NCI-H526 (cell line): ENCODE data around the gene UBB.

Source experiments
- DNase-seq, 2 experiments: peaks; one replicate each; lab custom pipeline; 2025; lab: John Stamatoyannopoulos, UW

The UBB gene

DNA sequence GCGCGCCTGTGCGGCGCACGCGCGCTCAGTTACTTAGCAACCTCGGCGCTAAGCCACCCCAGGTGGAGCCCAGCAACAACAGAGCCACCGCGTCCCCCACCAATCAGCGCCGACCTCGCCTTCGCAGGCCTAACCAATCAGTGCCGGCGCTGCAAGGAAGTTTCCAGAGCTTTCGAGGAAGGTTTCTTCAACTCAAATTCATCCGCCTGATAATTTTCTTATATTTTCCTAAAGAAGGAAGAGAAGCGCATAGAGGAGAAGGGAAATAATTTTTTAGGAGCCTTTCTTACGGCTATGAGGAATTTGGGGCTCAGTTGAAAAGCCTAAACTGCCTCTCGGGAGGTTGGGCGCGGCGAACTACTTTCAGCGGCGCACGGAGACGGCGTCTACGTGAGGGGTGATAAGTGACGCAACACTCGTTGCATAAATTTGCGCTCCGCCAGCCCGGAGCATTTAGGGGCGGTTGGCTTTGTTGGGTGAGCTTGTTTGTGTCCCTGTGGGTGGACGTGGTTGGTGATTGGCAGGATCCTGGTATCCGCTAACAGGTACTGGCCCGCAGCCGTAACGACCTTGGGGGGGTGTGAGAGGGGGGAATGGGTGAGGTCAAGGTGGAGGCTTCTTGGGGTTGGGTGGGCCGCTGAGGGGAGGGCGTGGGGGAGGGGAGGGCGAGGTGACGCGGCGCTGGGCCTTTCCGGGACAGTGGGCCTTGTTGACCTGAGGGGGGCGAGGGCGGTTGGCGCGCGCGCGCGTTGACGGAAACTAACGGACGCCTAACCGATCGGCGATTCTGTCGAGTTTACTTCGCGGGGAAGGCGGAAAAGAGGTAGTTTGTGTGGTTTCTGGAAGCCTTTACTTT lies at the start of gene UBB:
Gene UBB (plus strand): TSS at position 452 of the 856 bp plus-strand sequence. CDS start 817 bp downstream, outside the sequence.
- peak; percentile 89 to 94 for DNase-seq

DNA sequence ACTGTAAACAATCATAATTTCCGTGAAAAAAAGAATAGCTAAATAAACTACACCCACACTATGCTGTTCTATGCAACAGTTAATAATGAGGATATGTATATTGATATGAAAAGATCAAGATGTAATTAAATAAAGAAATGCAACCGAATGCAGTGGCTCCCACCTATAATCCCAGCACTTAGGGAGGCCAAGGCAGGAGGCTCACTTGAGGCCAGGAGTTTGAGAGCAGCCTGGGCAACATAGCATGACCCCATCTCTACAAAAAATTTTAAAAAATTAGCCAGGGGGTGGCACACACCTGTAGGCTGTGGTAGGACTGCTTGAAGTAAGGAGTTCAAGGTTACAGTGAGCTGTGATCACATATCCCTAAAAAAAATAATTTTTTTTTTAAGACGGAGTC lies 42.5 kb upstream of the UBB start:
- no peak for DNase-seq

DNA sequence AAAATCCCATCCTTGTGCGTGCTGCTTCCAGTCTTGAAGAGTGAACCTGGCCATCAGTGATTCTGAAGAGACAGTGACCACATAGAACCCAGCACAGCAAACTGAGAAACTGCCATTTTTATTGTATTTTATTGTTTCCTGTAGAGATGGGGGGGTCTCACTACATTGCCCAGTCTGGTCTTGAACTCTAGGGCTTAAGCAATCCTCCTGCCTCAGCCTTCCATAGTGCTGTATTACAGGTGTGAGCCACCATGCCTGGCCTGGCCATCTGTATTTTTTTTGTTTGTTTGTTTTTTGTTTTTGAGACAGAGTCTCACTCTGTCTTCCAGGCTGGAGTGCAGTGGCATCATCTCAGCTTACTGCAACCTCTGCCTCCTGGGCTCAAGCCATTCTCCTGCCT lies 41.5 kb upstream of the UBB start:
- no peak for DNase-seq

DNA sequence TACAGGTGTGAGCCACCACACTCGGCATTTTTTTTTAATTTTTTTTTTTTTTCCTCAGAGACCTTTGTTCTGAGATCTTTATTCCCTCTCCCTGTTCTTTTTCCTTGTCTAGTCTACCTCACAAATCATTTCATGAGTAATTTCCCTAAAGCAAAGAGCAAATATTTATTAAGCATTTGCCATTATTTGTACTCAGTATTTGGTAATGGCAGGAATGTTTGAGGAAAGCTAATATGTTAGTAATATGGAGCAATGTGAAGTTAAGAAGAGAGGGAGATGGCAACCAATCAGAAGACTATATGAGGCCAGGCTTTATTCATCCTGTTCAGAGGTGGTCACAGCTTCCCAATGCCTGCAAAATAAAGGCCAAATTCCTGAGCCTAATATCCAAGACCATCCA lies 40.9 kb upstream of the UBB start:
- DNase-seq = no peak

DNA sequence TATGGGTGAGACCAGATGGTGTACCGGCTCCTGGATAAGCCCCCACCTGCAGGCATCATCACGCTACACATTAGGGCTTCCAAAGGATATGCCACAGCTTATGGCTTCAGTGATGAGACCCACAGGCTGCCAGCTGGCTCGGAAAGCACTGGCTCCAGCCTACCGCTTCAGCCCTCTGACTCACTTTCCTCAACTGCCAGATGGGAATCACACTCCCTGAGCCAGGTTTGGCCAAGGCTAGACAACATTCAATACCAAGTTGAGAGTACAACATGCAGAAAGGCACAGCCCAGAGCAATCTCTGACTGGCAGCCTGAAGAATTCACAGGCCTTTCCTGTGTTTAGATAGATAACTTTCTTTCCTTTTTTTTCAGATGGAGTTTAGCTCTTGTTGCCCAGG lies 37.9 kb upstream of the UBB start:
- no peak for DNase-seq

DNA sequence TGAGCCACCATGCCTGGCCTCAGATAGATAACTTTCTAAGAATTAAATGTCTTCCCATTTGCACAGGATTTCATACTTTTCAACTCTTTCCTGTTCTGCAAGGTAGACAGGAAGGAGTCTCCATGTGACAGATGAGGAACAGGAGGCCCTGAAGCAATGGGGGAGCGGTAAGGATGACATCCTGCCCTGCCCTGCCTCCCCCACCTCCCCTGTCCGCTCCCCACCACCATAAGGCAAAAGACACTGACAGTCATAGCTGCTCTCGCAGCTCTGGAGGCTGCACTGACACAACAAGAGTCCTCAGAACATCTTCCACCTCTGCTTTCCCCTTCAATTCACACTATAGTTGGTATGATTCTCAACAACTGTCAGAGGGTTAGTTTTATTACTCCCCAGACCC lies 37.3 kb upstream of the UBB start:
- no peak for DNase-seq

DNA sequence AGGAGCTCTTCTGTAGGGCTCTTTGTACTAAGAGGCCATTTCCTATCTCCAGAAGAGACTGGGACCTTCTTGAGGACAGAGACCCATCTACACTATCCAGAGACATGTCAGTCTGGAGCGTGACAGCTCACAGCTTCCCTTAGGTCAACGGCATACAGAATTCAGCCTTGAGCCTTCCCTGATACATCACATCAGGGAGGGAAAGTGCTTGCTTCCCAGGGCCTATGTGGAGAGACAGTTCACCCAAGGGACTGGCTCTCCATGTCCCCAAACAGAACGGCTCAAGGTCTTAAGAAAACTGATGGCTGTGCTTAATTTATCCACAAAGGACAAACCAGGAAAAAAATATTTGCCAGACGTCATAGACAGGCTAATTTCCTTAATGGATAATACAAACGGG lies 35.3 kb upstream of the UBB start:
- no peak for DNase-seq

DNA sequence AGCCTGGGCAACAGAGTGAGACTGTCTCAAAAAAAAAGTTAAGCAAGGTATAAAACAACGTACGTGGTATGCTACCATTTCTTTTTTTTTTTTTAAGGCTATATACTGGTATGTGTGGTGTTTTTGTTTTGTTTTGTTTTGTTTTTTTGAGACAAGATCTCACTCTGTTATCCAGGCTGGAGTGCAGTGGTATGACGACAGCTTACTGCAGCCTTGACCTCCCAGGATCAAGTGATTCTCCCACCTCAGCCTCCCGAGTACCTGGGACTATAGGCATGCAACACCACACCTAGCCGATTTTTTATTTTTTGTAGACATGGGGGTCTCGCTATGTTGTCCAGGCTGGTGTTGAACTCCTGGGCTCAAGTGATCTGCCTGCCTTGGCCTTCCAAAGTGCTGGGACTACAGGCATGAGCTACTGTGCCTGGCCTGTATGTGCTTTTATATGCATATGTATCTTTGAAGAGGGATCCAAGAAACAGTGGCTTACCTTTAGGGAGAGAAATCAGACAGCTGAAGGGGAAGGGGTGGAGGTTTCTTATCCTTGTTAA lies 34.1 kb upstream of the UBB start:
- no peak for DNase-seq

DNA sequence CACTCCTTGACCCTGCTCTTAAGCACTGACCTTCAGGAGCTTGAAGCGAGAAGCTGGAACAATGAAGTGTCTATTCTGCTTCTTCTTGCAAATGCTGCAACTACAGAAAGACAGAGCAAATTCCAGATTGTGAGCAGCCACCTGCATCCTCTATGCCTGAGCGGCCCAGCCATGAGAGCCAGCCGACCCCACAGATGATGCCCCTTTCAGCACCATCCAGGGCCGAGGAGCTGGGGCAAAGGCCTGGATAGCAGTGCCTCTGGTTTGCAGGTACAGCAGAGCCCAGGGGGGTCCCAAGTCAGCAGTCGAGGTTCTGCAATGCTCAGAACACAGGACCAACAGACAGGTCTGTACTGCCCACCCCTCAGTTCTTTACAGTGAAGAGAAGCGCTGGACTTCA lies 32.3 kb upstream of the UBB start:
- DNase-seq = no peak

DNA sequence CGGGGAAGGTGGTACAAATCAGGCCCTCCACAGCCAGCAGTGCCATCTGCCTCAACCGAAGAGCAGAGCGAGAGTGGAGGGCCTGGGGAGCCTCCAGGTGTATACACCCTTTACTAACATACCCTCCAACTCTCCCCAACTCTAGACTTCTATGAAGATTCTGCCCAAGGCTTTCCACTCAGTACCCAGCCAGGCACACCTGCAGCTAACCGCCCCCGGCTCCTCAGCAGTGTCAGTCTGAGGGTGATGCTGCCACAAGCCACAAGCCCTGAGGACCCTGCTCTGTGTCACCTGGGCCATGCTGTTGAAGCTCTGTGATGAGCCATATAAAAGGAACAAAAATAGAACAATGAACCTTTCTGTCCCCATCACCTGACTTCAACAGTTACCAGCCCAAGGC lies 31.5 kb upstream of the UBB start:
- no peak for DNase-seq

DNA sequence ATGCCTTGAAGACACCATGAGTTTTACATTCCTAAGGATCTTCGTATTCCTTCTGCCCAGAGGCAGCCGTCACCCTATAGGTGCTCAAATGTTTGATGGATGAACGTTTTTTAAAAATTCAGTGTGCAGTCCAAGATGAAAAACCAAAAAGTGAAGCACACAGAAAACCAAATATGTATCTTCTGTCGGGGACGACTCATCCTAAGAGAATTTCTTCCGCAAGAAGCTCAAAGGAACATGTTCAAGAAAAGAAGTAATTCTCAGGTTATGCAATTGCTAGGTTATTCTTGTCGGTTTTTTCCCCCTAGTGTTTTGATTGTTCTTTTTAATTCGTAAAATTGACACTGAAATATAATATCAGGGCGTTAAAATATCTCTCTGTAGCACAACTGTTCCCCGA lies 29.1 kb upstream of the UBB start:
- DNase-seq = no peak

DNA sequence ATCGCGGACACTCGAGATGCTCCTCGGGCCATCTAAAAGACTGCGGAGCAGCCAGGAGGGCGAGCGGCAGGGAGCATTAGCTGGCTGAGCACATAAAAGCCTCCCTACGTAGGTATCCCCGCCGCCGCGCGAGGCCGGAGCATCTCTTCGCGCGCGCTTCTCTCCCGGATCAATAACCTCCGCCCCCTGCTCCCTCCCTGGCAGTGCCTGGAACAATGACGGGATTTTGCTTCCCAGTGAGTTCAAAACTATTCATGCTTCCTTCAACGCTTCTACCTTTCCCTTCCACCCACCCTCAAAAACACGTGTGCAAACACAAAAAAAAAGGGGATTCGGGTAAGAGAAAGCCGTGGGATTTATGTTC lies 28.6 kb upstream of the UBB start:
- DNase-seq = peak; percentile 42 to 67

DNA sequence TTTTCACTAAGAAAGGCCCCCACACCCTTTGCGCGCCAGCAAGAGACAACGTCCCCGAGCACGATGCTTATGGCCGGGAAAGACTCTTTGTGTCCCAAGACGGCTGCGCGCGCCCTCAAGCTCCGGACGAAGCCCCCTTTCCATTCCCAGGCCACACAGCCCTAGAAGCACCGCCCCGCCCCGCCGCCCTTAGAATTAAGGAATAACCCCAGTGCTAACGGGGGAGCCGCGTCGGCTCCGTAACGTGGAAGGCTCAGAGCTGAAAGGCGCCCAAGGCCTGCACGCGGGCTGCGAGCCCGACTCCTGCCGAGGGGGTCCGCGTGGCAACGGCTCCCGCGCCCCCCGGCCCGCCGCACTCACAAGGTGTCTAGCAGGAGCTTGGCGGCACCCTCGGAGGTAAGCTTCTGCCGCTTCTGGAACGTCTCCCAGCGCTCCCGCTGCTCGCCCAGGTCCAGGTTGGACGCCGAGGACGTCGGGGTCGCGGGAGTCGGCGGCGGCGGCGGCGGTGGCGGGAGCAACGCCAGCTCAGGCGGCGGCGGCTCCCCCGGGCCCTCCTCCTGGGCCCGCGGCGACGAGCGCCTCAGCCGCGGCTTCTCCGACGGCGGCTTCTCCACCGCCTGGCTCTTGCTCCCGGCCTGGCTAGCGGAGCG lies 28.1 kb upstream of the UBB start:
- peak; percentile 42 to 68 for DNase-seq

DNA sequence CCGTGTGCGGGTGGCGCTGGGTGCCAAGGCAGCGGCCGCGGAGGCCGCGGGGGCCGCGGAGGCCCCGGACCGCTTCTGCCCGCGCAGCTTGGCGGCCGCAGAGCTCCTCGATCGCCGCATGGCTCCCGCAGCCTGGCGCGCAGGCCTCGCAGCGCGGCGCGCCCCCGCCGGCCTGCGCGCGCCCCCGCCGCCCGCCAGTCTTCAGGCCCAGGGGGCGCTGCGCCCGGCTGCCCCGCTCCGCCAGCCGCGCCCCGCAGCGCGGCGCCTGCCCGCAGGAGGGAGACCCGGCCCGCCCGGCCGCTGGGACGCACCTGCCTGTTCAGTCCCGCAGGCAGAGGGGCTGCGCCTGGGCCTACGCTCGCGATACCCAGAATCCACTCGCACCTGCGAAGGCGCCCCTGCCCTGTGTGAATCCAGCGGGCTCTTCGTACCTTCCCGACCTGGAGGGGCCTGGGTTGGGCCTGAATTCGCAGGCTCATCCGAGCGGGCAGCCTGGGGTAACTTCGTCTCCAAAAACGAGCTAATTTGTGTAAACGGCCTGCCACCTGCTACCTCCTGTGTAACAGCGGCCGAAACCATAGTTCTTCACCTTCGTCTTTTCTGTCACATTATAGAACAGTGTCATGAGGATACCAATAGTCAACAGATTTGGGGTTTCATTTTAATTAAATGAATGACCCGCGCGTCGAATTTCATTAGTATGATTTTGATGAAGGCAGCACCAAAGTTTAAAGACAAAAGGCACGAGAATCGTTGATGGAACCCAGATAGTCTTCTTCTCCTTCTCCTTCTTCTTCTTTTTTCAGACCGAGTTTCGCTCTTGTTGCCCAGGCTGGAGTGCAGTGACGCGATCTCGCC lies 27.3 kb upstream of the UBB start, which contains the start of gene CENPV:
Gene CENPV (minus strand): TSS at position 153 of the 858 bp plus-strand sequence. CDS start 33 bp downstream, at position 120.
- peak; percentile 41 to 87 for DNase-seq

DNA sequence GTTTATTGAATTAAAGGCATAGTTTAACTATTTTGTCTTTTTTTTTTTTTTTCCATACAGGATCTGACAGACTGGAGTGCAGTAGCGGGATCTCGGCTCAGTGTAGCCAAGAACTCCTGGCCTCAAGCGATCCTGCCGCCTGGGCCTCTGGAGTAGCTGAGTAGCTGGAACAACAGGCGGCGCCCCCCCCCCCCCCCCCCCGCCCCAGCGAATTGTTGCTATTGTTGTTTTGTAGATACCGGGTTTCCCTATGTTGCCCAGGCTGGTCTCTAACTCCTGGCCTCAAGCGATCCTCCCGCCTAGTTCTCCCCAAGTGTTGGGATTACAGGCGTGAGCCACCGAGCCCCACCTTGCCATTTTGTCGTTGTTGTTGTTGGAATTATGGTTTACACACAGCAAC lies 26.3 kb upstream of the UBB start:
- DNase-seq = no peak

DNA sequence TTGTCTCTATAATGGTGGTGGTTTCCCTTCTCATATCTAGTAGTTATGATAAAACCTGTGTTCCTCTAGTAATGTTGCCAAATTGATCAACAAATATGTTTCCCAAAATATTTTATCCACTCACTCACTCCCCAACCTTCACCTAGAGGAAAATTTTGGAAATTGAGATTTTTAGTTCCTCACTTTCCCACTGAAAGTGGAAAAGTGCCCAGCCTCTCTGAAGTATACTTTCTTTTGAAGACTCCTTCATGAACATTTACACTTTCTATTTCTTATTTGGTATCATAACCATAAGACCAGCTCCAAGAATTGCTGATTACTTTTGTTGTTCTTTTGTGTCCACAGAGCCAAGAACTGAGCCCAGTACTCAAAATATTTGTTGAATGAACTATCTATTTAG lies 22.5 kb upstream of the UBB start:
- no peak for DNase-seq

DNA sequence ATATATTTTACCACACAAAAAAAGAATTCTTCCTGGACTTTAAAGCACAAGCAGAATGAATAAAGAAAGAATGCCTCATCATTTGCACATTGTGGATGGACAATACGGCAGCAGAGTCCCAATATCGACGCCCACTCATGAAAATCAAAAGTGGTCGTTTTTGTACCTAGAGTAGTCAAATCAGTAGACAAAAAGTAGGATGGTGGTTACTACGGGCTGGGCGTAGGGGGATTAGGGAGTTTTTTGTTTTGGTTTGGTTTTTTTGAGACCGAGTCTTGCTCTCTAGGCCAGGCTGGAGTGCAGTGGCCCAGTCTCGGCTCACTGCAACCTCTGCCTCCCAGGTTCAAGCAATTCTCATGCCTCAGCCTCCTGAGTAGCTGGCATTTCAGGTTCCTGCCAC lies 19.0 kb upstream of the UBB start:
- DNase-seq = no peak

DNA sequence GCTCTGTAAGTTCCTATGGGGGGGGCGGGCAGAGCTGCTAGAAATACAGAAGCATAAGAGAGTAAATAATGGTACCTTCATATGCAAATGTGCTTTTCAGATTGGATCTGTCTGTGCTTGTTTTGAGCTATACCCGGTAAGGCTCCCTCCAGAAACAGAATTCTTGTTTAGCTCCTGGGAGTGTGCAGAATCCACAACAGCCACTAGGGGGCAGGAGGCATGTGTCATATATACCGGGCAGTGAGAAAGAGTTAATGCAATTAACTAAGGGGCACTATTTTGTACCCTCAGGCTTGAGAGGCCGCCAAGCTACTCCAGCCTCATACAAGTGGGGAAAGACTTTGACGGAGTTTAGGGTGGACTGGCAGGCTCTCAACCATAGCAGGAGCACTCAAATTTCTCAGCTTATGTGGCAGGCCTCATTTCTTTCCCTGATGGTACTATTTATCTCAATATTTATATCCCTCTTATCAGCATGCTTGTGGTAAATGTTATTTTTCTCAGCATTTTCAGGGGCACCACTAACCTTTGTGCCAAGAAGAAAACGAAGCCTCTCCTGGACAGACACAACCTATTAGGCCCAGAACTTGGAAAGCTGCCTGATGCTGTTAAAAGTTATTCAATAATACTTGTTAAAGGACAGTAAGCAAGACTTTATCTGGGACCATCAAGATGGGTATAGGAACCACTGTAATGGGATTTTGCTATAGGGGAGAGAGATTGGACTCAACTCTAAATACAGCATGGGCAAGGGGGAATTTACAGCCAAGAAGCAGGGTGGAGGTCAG lies 16.9 kb upstream of the UBB start:
- DNase-seq = peak; percentile 81 to 85

DNA sequence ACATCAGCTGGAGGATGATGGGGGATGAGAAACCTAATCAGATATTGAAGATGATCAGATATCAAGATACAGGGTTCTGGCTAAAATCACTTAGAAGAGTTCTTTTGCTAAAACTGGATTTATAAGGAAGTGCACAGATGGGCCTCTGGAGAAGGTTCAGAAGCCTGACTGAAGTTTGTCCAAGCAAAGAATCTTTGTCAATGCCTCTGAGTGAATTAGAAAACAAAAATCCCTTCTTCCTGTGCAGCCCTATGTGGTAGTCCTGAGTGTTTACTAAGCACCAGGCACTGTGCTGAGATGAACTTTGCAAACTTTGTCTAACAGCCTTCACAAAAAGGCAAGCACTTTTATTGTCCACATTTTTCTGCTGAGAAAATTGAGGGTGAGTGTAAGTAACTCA lies 16.3 kb upstream of the UBB start:
- DNase-seq = no peak

DNA sequence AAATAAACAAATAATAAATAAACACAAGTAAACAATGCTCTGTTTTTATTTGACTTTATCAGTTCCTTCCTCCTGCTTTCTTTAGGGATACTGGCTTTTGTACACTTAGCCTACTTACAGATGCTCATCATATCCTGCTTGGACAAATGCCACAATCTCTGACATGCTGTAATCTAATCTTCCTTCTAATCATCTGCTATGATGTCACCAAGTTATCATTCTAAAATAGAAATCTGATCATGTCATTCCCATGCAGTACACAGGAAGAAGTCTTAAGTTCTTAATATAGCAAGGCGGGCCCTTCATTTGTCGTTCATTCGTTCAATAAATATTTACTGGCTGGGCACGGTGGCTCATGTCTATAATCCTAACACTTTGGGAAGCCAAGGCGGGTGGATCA lies 9.1 kb upstream of the UBB start:
- DNase-seq = no peak

DNA sequence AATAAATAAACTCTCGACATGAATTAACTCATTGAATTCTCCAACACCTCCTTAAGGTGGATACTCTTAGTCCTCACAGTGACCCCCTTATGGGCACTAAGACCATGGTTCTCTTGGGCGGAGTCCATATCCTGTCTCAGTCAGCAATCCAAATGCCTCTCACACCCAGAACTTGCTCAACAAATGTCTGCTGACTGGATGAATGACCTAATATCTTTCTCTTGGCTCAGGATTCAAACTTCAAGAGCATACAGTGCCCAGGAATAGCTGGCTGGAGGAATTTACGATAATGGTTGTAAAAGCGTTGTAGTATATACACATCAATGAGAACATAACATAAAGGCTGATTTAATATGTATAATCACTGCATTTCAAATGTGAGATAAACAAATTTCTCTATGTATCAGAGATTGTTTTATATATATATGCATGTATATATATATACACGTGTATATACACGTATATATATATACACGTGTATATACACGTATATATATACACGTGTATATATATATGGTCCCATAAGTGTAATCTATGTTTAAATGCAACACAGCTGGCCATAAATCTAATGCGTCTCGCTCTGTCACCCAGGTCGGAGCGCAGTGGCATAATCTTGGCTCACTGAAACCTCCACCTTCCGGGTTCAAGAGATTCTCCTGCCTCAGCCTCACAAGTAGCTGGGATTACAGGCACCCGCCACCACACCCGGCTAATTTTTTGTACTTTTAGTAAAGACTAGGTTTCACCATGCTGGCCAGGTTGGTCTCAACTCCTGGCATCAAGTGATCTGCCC lies 6.5 kb upstream of the UBB start:
- no peak for DNase-seq
